ENCODE measurements around the gene KLK2. TPM values are rescaled to one million over a fixed set of nuclear protein-coding genes. Genes with fewer than 3 reads are reported as not detected.

The KLK2 gene
- total RNA-seq, 5 donors from 2014 or later (not counting 1 experiment from before 2014, with no cell fraction given): not detected

DNA sequence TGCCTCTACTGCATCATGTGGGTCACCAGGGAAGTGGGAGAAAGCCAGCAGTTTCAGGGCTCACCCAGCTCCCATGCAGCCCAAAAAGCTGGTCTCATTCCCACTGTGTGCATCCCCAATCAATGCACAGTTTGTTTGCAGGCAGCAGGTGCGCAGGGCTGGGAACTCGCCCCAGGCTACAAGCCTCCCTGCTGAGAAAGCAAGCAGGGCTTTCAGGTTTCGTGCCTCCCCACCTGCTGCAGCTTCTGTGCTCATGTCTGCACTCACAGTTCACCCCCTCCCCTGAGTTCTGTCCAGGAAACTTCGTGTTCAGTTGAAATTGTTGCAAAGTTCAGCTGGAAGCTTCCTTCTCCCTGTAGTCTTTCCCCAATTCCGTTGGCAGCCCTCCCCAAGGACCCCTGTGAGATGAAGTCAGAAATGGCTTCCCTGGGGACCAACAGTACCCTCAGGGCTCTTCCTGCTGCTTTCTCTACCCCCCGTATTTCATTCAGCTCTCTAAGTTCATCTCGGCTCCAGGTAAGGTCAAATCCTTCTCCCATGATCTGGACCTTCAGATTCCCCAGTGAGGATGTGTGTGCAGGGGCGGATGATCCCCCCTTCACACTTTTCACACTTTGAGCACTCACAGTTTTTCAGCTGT lies 28.8 kb upstream of the KLK2 start:
- WGBS (ENCODE audit: insufficient coverage): 49% methylated on average over 4 of the region's 8 CpGs
- peaks cover 19 to 22% of the 10 kb centered on the region in 2 donors for H3K27me3 Mint-ChIP-seq
- DNase-seq (no peak), ATAC-seq (replicated peaks in 1 of 4) (no peak)
- no peaks in the 10 kb centered on the region for H3K36me3 Mint-ChIP-seq
- ChIA-PET CTCF (no interaction called here), POLR2A (interaction anchor here in 1 of 2 donors (0.6 kb wide), 1 partner anchor 120 kb away, joined by 3 read pairs; no protein-coding TSS in a partner anchor)
- Histone ChIP-seq H3K9me3 (no peaks in the 10 kb centered on the region), H3K27me3 (replicated peaks in 1 of 2; ENCODE audit: control insufficient read depth in 2 of 2, extremely low read depth in 1 of 2, insufficient read depth in 2 of 2, low read length in 1 of 2) (peaks cover 4 to 16% of the 10 kb centered on the region in 2 experiments), H3K4me3 (ENCODE audit: control insufficient read depth in 1 of 2, extremely low read depth in 1 of 2, low read length in 1 of 2) (no peak overlapping the region), H3K4me1 (ENCODE audit: control insufficient read depth in 1 of 2, extremely low read depth in 1 of 2, insufficient read depth in 2 of 2, low read length in 2 of 2) (no peaks in the 10 kb centered on the region), H3K36me3 (ENCODE audit: control insufficient read depth in 2 of 2, extremely low read depth in 1 of 2, insufficient read depth in 1 of 2, low read length in 1 of 2) (no peaks in the 10 kb centered on the region), H3K27ac (ENCODE audit: low read length) (no peak overlapping the region)
- H3K9me3 Mint-ChIP-seq: peaks cover 11 to 29% (median 14%) of the 10 kb centered on the region in 3 donors
- no peaks in the 10 kb centered on the region for H3K4me1 Mint-ChIP-seq
- no peak overlapping the region for H3K27ac Mint-ChIP-seq
- no peak overlapping the region for H3K4me3 Mint-ChIP-seq

DNA sequence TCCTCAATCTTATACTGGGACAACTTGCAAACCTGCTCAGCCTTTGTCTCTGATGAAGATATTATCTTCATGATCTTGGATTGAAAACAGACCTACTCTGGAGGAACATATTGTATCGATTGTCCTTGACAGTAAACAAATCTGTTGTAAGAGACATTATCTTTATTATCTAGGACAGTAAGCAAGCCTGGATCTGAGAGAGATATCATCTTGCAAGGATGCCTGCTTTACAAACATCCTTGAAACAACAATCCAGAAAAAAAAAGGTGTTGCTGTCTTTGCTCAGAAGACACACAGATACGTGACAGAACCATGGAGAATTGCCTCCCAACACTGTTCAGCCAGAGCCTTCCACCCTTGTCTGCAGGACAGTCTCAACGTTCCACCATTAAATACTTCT lies 22.5 kb upstream of the KLK2 start:
- CTCF ChIA-PET: no interaction called here
- Histone ChIP-seq H3K27me3 (replicated peaks in 1 of 2; ENCODE audit: control insufficient read depth in 2 of 2, extremely low read depth in 1 of 2, insufficient read depth in 2 of 2, low read length in 1 of 2) (peaks cover 0 to 33% of the 10 kb centered on the region in 2 experiments), H3K4me3 (ENCODE audit: control insufficient read depth in 1 of 2, extremely low read depth in 1 of 2, low read length in 1 of 2) (no peak overlapping the region), H3K9me3 (no peaks in the 10 kb centered on the region), H3K27ac (ENCODE audit: low read length) (no peak overlapping the region), H3K4me1 (ENCODE audit: control insufficient read depth in 1 of 2, extremely low read depth in 1 of 2, insufficient read depth in 2 of 2, low read length in 2 of 2) (no peaks in the 10 kb centered on the region), H3K36me3 (ENCODE audit: control insufficient read depth in 2 of 2, extremely low read depth in 1 of 2, insufficient read depth in 1 of 2, low read length in 1 of 2) (no peaks in the 10 kb centered on the region)
- Mint-ChIP-seq H3K4me1 (no peaks in the 10 kb centered on the region), H3K27ac (no peak overlapping the region), H3K4me3 (no peak overlapping the region), H3K9me3 (no peaks in the 10 kb centered on the region), H3K36me3 (no peaks in the 10 kb centered on the region), H3K27me3 (peaks cover 24 to 50% of the 10 kb centered on the region in 2 donors)
- no peak for DNase-seq
- ATAC-seq (replicated peaks in 1 of 4): no peak
- WGBS (ENCODE audit: insufficient coverage): 40% methylated on average over 1 of the region's 3 CpGs
- POLR2A ChIA-PET: no interaction called here

DNA sequence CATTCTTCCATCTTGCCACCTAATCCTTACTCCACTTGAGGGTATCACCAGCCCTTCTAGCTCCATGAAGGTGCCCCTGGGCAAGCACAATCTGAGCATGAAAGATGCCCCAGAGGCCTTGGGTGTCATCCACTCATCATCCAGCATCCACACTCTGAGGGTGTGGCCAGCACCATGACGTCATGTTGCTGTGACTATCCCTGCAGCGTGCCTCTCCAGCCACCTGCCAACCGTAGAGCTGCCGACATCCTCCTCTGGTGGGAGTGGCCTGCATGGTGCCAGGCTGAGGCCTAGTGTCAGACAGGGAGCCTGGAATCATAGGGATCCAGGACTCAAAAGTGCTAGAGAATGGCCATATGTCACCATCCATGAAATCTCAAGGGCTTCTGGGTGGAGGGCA lies 21.6 kb upstream of the KLK2 start:
- ChIA-PET CTCF (no interaction called here), POLR2A (no interaction called here)
- WGBS (ENCODE audit: insufficient coverage): 70% methylated on average over 4 of the region's 4 CpGs
- no peaks in the 10 kb centered on the region for H3K36me3 ChIP-seq (ENCODE audit: control insufficient read depth in 2 of 2, extremely low read depth in 1 of 2, insufficient read depth in 1 of 2, low read length in 1 of 2)
- no peaks in the 10 kb centered on the region for H3K4me1 Mint-ChIP-seq
- H3K4me3 ChIP-seq (ENCODE audit: control insufficient read depth in 1 of 2, extremely low read depth in 1 of 2, low read length in 1 of 2): no peak overlapping the region
- H3K9me3 ChIP-seq: no peaks in the 10 kb centered on the region
- H3K9me3 Mint-ChIP-seq: no peaks in the 10 kb centered on the region
- no peaks in the 10 kb centered on the region for H3K4me1 ChIP-seq (ENCODE audit: control insufficient read depth in 1 of 2, extremely low read depth in 1 of 2, insufficient read depth in 2 of 2, low read length in 2 of 2)
- no peak overlapping the region for H3K27ac Mint-ChIP-seq
- H3K27ac ChIP-seq (ENCODE audit: low read length): no peak overlapping the region
- no peak overlapping the region for H3K4me3 Mint-ChIP-seq
- DNase-seq: no peak
- H3K36me3 Mint-ChIP-seq: no peaks in the 10 kb centered on the region
- peaks cover 0 to 39% of the 10 kb centered on the region in 2 experiments for H3K27me3 ChIP-seq (replicated peaks in 1 of 2; ENCODE audit: control insufficient read depth in 2 of 2, extremely low read depth in 1 of 2, insufficient read depth in 2 of 2, low read length in 1 of 2)
- ATAC-seq (replicated peaks in 1 of 4): no peak
- H3K27me3 Mint-ChIP-seq: peaks cover 32 to 59% of the 10 kb centered on the region in 2 donors

DNA sequence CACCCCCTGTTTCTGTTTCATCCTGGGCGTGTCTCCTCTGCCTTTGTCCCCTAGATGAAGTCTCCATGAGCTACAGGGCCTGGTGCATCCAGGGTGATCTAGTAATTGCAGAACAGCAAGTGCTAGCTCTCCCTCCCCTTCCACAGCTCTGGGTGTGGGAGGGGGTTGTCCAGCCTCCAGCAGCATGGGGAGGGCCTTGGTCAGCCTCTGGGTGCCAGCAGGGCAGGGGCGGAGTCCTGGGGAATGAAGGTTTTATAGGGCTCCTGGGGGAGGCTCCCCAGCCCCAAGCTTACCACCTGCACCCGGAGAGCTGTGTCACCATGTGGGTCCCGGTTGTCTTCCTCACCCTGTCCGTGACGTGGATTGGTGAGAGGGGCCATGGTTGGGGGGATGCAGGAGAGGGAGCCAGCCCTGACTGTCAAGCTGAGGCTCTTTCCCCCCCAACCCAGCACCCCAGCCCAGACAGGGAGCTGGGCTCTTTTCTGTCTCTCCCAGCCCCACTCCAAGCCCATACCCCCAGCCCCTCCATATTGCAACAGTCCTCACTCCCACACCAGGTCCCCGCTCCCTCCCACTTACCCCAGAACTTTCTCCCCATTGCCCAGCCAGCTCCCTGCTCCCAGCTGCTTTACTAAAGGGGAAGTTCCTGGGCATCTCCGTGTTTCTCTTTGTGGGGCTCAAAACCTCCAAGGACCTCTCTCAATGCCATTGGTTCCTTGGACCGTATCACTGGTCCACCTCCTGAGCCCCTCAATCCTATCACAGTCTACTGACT lies 18.4 kb upstream of the KLK2 start, which contains the start of gene KLK3:
Gene KLK3 (plus strand): TSS at position 280 of the 775 bp plus-strand sequence. CDS start 41 bp downstream, at position 321.
- DNase-seq (no peak), ATAC-seq (replicated peaks in 1 of 4) (no peak)
- H3K36me3 ChIP-seq (ENCODE audit: control insufficient read depth in 2 of 2, extremely low read depth in 1 of 2, insufficient read depth in 1 of 2, low read length in 1 of 2): no peaks in the 10 kb centered on the region
- H3K4me3 Mint-ChIP-seq: no peak within 1 kb of the TSS
- no peaks in the 10 kb centered on the region for H3K4me1 ChIP-seq (ENCODE audit: control insufficient read depth in 1 of 2, extremely low read depth in 1 of 2, insufficient read depth in 2 of 2, low read length in 2 of 2)
- no peak within 1 kb of the TSS for H3K27ac Mint-ChIP-seq
- no peaks in the 10 kb centered on the region for H3K4me1 Mint-ChIP-seq
- ChIA-PET POLR2A (no interaction called here), CTCF (no interaction called here)
- H3K9me3 ChIP-seq: no peaks in the 10 kb centered on the region
- peaks cover 3 to 62% of the 10 kb centered on the region in 2 experiments for H3K27me3 ChIP-seq (replicated peaks in 1 of 2; ENCODE audit: control insufficient read depth in 2 of 2, extremely low read depth in 1 of 2, insufficient read depth in 2 of 2, low read length in 1 of 2)
- no peak within 1 kb of the TSS for H3K27ac ChIP-seq (ENCODE audit: low read length)
- H3K36me3 Mint-ChIP-seq: no peaks in the 10 kb centered on the region
- H3K9me3 Mint-ChIP-seq: no peaks in the 10 kb centered on the region
- H3K4me3 ChIP-seq (ENCODE audit: control insufficient read depth in 1 of 2, extremely low read depth in 1 of 2, low read length in 1 of 2): no peak within 1 kb of the TSS
- 70% methylated on average over 4 of the region's 9 CpGs for WGBS (ENCODE audit: insufficient coverage)
- peaks cover 47 to 71% of the 10 kb centered on the region in 2 donors for H3K27me3 Mint-ChIP-seq

DNA sequence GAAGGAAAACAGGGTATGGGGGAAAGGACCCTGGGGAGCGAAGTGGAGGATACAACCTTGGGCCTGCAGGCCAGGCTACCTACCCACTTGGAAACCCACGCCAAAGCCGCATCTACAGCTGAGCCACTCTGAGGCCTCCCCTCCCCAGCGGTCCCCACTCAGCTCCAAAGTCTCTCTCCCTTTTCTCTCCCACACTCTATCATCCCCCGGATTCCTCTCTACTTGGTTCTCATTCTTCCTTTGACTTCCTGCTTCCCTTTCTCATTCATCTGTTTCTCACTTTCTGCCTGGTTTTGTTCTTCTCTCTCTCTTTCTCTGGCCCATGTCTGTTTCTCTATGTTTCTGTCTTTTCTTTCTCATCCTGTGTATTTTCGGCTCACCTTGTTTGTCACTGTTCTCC lies 15.9 kb upstream of the KLK2 start:
- Mint-ChIP-seq H3K27ac (no peak overlapping the region), H3K9me3 (peaks cover 0 to 14% (median 14%) of the 10 kb centered on the region in 3 donors), H3K27me3 (peaks cover 60 to 65% of the 10 kb centered on the region in 2 donors), H3K4me1 (no peaks in the 10 kb centered on the region), H3K4me3 (no peak overlapping the region), H3K36me3 (no peaks in the 10 kb centered on the region)
- Histone ChIP-seq H3K36me3 (ENCODE audit: control insufficient read depth in 2 of 2, extremely low read depth in 1 of 2, insufficient read depth in 1 of 2, low read length in 1 of 2) (no peaks in the 10 kb centered on the region), H3K9me3 (no peaks in the 10 kb centered on the region), H3K4me3 (ENCODE audit: control insufficient read depth in 1 of 2, extremely low read depth in 1 of 2, low read length in 1 of 2) (no peak overlapping the region), H3K27me3 (replicated peaks in 1 of 2; ENCODE audit: control insufficient read depth in 2 of 2, extremely low read depth in 1 of 2, insufficient read depth in 2 of 2, low read length in 1 of 2) (peaks cover 3 to 57% of the 10 kb centered on the region in 2 experiments), H3K4me1 (ENCODE audit: control insufficient read depth in 1 of 2, extremely low read depth in 1 of 2, insufficient read depth in 2 of 2, low read length in 2 of 2) (no peaks in the 10 kb centered on the region), H3K27ac (ENCODE audit: low read length) (no peak overlapping the region)
- CTCF ChIA-PET: no interaction called here
- ATAC-seq (replicated peaks in 1 of 4) (no peak), DNase-seq (no peak)
- WGBS (ENCODE audit: insufficient coverage): 66% methylated on average over 6 of the region's 6 CpGs
- POLR2A ChIA-PET: no interaction called here

DNA sequence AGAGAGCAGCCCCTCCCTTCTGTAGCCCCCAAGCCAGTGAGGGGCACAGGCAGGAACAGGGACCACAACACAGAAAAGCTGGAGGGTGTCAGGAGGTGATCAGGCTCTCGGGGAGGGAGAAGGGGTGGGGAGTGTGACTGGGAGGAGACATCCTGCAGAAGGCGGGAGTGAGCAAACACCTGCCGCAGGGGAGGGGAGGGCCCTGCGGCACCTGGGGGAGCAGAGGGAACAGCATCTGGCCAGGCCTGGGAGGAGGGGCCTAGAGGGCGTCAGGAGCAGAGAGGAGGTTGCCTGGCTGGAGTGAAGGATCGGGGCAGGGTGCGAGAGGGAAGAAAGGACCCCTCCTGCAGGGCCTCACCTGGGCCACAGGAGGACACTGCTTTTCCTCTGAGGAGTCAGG lies 14.4 kb upstream of the KLK2 start:
- H3K27ac Mint-ChIP-seq: no peak overlapping the region
- no peak overlapping the region for H3K4me3 ChIP-seq (ENCODE audit: control insufficient read depth in 1 of 2, extremely low read depth in 1 of 2, low read length in 1 of 2)
- H3K9me3 ChIP-seq: no peaks in the 10 kb centered on the region
- no peaks in the 10 kb centered on the region for H3K36me3 ChIP-seq (ENCODE audit: control insufficient read depth in 2 of 2, extremely low read depth in 1 of 2, insufficient read depth in 1 of 2, low read length in 1 of 2)
- H3K27me3 Mint-ChIP-seq: peaks cover 65 to 66% of the 10 kb centered on the region in 2 donors
- no peak for DNase-seq
- ATAC-seq (replicated peaks in 1 of 4): no peak
- ChIA-PET POLR2A (no interaction called here), CTCF (no interaction called here)
- H3K27me3 ChIP-seq (replicated peaks in 1 of 2; ENCODE audit: control insufficient read depth in 2 of 2, extremely low read depth in 1 of 2, insufficient read depth in 2 of 2, low read length in 1 of 2): peaks cover 3 to 54% of the 10 kb centered on the region in 2 experiments
- no peaks in the 10 kb centered on the region for H3K4me1 Mint-ChIP-seq
- no peaks in the 10 kb centered on the region for H3K4me1 ChIP-seq (ENCODE audit: control insufficient read depth in 1 of 2, extremely low read depth in 1 of 2, insufficient read depth in 2 of 2, low read length in 2 of 2)
- H3K36me3 Mint-ChIP-seq: no peaks in the 10 kb centered on the region
- WGBS (ENCODE audit: insufficient coverage): 12% methylated on average over 7 of the region's 7 CpGs
- H3K9me3 Mint-ChIP-seq: peaks cover 0 to 16% (median 14%) of the 10 kb centered on the region in 3 donors
- H3K27ac ChIP-seq (ENCODE audit: low read length): no peak overlapping the region
- H3K4me3 Mint-ChIP-seq: no peak overlapping the region
